8988T (cell line): ENCODE results near the gene ZFPM1.

Source experiments
- DNase-seq: peaks from one replicate; pipeline ENCODE4 v3.0.0; 2011

ZFPM1 gene

GRCh38 chr16:88435437-88436355, 17.4 kb upstream of the ZFPM1 start:
- DNase-seq: no peak

- no peak for DNase-seq
Observed at GRCh38 chr16:88436796-88437195, 16.3 kb upstream of the ZFPM1 start.

DNA sequence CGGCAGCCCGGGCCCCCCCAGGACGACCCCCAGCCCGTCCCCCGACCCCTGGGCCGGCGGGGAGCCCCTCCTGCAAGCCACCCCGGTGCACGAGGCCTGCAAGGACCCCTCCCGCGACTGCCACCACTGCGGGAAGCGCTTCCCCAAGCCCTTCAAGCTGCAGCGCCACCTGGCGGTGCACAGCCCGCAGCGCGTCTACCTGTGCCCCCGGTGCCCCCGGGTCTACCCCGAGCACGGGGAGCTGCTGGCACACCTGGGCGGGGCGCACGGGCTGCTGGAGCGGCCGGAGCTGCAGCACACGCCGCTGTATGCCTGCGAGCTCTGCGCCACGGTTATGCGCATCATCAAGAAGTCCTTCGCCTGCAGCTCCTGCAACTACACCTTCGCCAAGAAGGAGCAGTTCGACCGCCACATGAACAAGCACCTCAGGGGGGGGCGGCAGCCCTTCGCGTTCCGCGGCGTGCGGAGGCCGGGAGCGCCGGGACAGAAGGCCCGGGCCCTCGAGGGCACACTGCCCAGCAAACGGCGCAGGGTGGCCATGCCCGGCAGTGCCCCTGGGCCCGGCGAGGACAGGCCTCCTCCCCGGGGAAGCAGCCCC, 15.6 kb upstream of the ZFPM1 start:
- DNase-seq: peak; percentile 100

DNA sequence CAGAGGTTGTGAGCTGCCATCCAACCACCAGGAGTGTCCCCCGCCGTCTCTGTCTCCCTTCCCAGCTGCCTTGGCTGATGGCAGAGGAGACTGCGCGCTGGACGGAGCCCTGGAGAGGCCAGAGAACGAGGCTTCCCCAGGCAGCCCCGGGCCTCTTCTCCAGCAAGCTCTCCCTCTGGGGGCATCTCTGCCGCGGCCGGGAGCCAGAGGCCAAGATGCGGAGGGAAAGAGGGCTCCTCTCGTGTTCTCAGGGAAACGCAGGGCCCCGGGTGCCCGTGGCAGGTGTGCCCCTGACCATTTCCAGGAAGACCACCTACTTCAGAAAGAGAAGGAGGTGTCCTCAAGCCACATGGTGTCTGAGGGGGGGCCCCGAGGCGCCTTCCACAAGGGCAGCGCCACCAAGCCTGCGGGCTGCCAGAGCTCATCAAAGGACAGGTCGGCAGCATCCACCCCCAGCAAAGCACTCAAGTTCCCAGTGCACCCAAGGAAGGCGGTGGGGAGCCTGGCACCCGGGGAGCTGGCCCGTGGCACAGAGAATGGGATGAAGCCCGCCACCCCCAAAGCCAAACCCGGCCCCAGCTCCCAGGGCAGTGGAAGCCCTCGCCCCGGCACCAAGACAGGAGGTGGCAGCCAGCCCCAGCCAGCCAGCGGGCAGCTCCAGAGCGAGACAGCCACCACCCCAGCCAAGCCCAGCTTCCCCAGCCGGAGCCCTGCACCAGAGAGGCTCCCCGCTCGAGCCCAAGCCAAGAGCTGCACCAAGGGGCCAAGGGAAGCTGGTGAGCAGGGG, 14.8 kb upstream of the ZFPM1 start:
- DNase-seq: no peak

DNA sequence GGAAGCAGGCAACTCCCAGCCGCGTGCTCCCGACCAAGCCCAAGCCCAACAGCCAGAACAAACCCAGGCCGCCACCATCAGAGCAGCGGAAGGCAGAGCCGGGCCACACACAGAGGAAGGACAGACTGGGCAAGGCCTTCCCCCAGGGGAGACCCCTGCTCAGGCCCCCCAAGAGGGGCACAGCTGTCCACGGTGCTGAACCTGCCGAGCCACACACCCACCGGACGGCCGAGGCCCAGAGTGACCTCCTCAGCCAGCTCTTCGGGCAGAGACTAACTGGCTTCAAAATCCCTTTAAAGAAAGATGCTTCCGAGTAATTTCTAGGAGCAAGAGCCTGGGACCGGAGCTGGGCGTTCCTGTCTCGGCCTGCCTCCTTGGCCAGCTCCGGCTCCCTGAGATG, 14.1 kb upstream of the ZFPM1 start:
- no peak for DNase-seq

- DNase-seq: no peak
Observed at GRCh38 chr16:88439706-88440105, 13.4 kb upstream of the ZFPM1 start.

- no peak for DNase-seq
Observed at GRCh38 chr16:88440111-88440510, 13.0 kb upstream of the ZFPM1 start.

GRCh38 chr16:88440686-88441405, 12.2 kb upstream of the ZFPM1 start:
- DNase-seq: no peak

DNA sequence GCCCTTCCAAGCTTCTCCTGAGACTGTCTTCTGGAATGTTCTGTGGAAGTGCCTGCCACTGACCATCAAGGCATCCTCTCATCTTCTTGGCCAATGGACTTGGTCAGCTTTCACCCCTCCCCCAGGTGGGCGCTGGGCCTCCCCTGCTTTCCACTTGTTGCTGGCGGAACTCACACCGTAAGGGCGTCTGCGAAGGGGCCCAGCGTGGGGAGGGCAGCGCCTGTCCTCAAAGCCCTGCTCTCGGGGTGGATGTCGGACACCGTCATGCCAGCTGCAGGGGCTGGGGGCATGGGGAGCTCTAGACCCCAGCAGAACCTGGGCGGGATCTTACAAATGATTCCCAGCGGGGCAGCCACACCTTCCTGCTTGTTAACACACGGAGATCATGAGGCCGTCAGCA, 11.6 kb upstream of the ZFPM1 start:
- DNase-seq: no peak

GRCh38 chr16:88442383-88442726, 10.7 kb upstream of the ZFPM1 start:
- DNase-seq: no peak

- peak; percentile 100 for DNase-seq
Observed at GRCh38 chr16:88442727-88443576, 10.1 kb upstream of the ZFPM1 start.

GRCh38 chr16:88444826-88445582, 8.1 kb upstream of the ZFPM1 start:
- DNase-seq: no peak

- no peak for DNase-seq
Observed at GRCh38 chr16:88445583-88445960, 7.5 kb upstream of the ZFPM1 start.

- DNase-seq: no peak
Observed at GRCh38 chr16:88446061-88446460, 7.0 kb upstream of the ZFPM1 start.

GRCh38 chr16:88446736-88447135, 6.3 kb upstream of the ZFPM1 start:
- no peak for DNase-seq

DNA sequence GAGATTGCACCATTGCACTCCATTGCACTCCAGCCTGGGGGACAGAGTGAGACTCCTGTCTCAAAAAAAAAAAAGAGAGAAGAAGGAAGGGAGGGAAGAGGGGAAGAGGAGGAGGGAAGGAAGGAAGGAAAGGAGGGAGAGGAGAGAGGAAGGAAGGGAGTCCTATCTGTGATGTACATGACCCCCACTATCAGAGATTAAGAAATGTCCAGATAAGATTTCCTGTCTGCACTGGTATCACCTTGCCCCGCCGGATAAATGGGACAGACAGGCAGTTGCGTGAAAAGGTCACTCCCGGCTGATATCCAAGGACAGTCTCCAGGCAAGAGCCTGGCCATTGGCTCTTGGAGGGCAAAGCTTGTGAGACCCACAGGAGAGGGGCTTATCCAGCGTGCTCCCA, 5.2 kb upstream of the ZFPM1 start:
- no peak for DNase-seq

GRCh38 chr16:88448461-88449266, 4.4 kb upstream of the ZFPM1 start:
- no peak for DNase-seq

DNA sequence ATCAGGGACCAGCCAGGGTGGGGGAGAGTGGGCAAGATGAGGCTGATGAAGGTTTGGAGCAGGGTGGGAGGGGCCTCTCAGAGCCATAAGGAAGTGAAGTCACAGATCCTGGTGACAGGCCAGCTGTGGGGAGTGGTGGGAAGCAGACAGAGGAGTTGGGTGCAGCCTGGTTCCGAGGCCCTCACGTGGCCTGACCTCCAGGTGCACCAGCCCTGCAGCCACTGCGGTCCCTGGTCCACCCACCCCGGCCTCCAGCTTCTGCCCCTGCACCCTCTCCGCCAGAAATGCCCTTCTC, 3.9 kb upstream of the ZFPM1 start:
- no peak for DNase-seq

DNA sequence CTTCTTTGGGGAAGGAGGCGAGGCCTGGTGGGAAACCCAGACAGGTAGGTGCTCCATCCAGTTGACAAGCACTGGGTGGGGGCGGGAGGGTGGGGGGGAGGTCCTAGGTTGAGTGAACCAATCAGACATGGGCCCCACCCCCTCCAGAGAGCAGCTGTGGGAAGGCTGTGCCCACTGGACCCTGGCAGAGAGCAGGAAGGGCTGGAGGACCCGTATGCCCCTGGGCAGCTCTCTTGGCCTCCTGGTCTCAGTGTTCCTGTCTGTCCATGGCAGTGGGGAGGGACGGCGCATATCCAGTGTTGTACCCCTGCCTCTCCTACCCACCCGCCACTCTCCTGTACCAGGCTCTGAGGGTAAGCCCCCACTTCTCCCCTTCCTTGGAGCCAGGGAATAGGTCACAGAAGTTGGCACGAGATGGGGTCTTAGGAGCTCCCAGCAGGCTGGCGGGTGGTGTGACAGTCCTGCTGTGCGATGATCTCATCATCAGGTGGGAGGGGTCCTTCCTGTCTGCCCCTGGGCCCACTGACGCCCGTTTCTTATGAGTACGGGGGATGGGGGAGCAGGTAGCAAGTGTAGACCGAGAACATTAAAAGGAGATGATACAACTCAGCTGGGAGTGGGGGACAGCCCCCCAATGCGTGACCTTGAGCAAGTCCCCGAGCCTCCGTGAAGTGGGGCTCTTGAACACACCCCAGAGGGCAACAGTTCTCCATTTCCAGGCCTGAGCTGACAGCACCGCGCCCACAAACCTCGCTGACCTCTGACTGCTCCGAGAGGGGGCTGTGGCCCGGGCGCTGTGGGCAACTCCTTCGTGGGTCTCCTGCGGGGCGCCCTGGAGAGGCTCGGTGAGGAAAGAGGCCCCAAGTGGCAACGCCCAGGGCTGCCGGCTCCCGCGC, 1.2 kb upstream of the ZFPM1 start:
- DNase-seq: no peak
